WTC11 (cell line): ENCODE results near the gene EPX.

Experiments
- MXD4 ChIP-seq: fragments of 250-450 bp; sonication (Bioruptor Pico); IDR thresholded peaks from 2 replicates; pipeline ENCODE4 v1.8.0; 2021; ENCODE audit warnings: mild to moderate bottlenecking, moderate library complexity, borderline replicate concordance
- SP1 ChIP-seq: sonication (generic); formaldehyde crosslinking; conservative IDR thresholded peaks from 2 replicates; pipeline ENCODE4 v1.8.1; 2022; ENCODE audit warnings: missing genetic modification reagents

DNA sequence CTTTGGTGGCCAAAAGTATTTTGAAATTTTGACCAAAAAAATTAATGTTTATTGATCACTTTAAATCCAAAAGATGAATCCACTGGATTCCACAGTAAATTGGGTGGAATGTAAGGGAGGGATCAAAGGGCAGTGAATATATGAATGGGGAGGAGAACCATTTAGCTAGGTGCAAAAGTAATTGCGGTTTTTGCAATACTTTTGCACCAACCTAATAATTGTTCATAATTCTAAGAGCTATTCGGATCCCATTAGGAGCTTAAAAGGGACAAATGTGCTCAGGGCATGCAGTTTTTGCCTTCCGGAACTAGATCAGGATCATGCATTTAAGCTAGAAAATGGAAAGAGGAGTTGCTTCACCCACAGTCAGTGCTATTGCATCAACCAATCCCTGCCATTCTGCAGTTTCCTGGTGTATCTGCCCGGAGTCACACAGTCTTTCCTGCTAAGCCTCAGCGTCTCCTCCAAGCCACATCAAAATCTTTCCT is 45.7 kb downstream of the EPX start, which contains the start of gene LPO:
- TF ChIP-seq SP1 (no peak), MXD4 (CRISPR knock-in tag) (no peak)
